ENCODE results near the gene CDK5RAP3. TPM values are rescaled to one million over a fixed set of nuclear protein-coding genes. Genes with fewer than 3 reads are reported as not detected.
A peak's percentile ranks its signal among the peaks of the same experiment; 100 is the strongest.
"Not testable (repeated sequence)": the region's sequence is repeated elsewhere in the genome, so short reads cannot be mapped to it uniquely, and the experiment has no call there.

Gene CDK5RAP3
- polyA plus RNA-seq, 1 of the 3 experiments (the other 2 are of a cell fraction), result 208 TPM

DNA sequence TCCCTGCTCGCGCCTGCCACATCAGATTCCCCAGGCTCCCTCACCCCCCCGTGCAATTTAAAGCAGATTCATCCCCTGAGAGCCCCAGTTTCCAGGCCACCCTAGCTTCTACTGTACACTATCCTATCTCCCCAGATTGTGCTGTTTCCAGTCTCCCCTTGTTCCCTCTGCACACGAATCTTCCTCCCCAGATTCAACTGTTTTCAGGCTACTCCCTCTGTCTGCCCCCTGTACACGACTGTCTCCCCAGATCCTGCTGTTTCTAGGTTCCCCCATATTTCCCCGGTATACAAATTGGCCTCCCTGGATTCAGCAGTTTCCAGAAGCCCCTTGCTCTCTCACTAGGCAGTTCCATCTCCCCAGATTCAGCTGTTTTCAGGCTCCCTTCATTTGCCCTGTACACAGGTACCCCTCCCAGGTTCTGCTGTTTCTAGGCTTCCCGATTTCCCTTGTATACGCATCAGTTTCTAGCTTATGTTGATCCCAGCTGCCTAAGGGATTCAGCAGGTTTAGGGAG is 43.7 kb downstream of the CDK5RAP3 start:
- Histone ChIP-seq H3K4me2 (no peak overlapping the region), H3K27me3 (ENCODE audit: insufficient read depth) (no peaks in the 10 kb centered on the region), H3K9me2 (no peaks in the 10 kb centered on the region), H4K20me1 (ENCODE audit: insufficient read depth) (no peaks in the 10 kb centered on the region), H2AFZ (ENCODE audit: low read depth) (peak overlapping the region; percentile 27; the same call in 1 of the 2 replicates), H3K4me3 (ENCODE audit: low read depth in 2 of 2, low read length in 1 of 2) (no peak overlapping the region), H3K9ac (no peak overlapping the region), H3K9me3 (no peaks in the 10 kb centered on the region), H3K79me2 (ENCODE audit: insufficient read depth) (no peaks in the 10 kb centered on the region), H3K27ac (ENCODE audit: low read depth in 2 of 2, low read length in 1 of 2) (peak overlapping the region in 1 of 2 experiments; percentile 100; a peak in 2 of 4 replicates), H3K36me3 (replicated peaks in 1 of 2; ENCODE audit: control insufficient read depth in 1 of 2, insufficient read depth in 2 of 2, low read length in 1 of 2) (no peaks in the 10 kb centered on the region), H3F3A (replicated peaks; ENCODE audit: insufficient read depth) (peaks cover 5% of the 10 kb centered on the region), H3K4me1 (ENCODE audit: control insufficient read depth in 1 of 2, insufficient read depth in 2 of 2, low read depth in 1 of 2, low read length in 1 of 2) (peaks cover 21 to 61% of the 10 kb centered on the region in 2 experiments)
- ChIA-PET POLR2A (interaction anchor here (1.0 to 10.5 kb wide), 11 partner anchors 9 to 119 kb away, joined by 3 to 223 read pairs (median 7); partner anchors contain the start of genes CDK5RAP3, NFE2L1 and SP2), CTCF (interaction anchor here (0.7 to 31.3 kb wide), 9 partner anchors 9 to 594 kb away, joined by 3 to 1752 read pairs (median 9); partner anchors contain the start of genes CDK5RAP3, NFE2L1, PNPO and PRR15L)
- peak; percentile 89; the same call in 1 of the 2 replicates for TF ChIP-seq RCOR1 (IDR thresholded peaks at IDR 0.05; ENCODE audit: low read length)
- peak; percentile 73 for TF ChIP-seq GATA2 (CRISPR knock-in tag; IDR thresholded peaks at IDR 0.05)
- no peak for TF ChIP-seq FOSL2 (IDR thresholded peaks at IDR 0.05; ENCODE audit: borderline replicate concordance, low read depth)
- peak; percentile 58 for TF ChIP-seq CHD2 (IDR thresholded peaks at IDR 0.05; ENCODE audit: low read length, partially characterized antibody)
- peak; percentile 19; the same call in 1 of the 2 replicates for TF ChIP-seq SMC3 (IDR thresholded peaks at IDR 0.05; ENCODE audit: low read depth, low read length)
- no peak for TF ChIP-seq JUND (IDR thresholded peaks at IDR 0.05)
- peak in 1 of 2 experiments; percentile 69; a peak in 1 of 4 replicates for TF ChIP-seq EP300 (IDR thresholded peaks at IDR 0.05; ENCODE audit: borderline replicate concordance in 1 of 2, low read depth in 1 of 2, low read length in 1 of 2)
- peak; percentile 67 for TF ChIP-seq MXI1 (IDR thresholded peaks at IDR 0.05; ENCODE audit: low read depth, low read length)
- peak; percentile 77 for TF ChIP-seq FOXJ3 (CRISPR knock-in tag; IDR thresholded peaks at IDR 0.05)
- TF ChIP-seq ELF1 (IDR thresholded peaks at IDR 0.05), result no peak
- WGBS (ENCODE audit: low lambda C conversion rate), result 54% methylated on average over 8 of the region's 8 CpGs
- DNase-seq, result peak; percentile 81

DNA sequence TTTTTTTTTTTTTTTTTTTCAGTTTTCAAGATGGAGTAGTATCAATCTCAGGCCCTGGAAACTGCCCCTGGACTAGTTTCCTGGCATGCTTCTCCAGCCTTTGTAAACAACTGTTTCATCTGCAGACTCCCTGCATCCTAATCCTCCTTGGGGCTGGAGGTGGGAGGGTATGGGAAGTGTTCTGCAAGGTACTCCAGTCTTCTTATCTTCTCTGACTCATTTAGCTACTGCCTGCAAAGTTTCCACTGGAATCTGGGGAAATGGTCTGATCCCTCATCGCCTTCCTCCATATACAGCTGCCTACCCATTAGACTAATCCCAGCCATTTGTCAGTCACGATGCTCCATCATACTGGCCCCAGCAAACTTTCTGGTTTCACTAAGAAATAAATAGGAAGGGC is 45.2 kb downstream of the CDK5RAP3 start:
- no peaks in the 10 kb centered on the region for H3K9me2 ChIP-seq
- H3K9ac ChIP-seq, result no peak overlapping the region
- no peak for DNase-seq
- no peaks in the 10 kb centered on the region for H3K9me3 ChIP-seq
- TF ChIP-seq RCOR1 (IDR thresholded peaks at IDR 0.05; ENCODE audit: low read length) (no peak), TCF12 (IDR thresholded peaks at IDR 0.05) (no peak), TEAD4 (IDR thresholded peaks at IDR 0.05; ENCODE audit: borderline replicate concordance, insufficient read depth) (no peak)
- TF ChIP-seq, protein P1, sequence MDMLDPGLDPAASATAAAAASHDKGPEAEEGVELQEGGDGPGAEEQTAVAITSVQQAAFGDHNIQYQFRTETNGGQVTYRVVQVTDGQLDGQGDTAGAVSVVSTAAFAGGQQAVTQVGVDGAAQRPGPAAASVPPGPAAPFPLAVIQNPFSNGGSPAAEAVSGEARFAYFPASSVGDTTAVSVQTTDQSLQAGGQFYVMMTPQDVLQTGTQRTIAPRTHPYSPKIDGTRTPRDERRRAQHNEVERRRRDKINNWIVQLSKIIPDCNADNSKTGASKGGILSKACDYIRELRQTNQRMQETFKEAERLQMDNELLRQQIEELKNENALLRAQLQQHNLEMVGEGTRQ (IDR thresholded peaks at IDR 0.05; ENCODE audit: borderline replicate concordance, low read depth, low read length), result no peak
- H3K27me3 ChIP-seq (ENCODE audit: insufficient read depth), result no peaks in the 10 kb centered on the region
- POLR2A ChIA-PET, result interaction anchor here (3.6 to 10.5 kb wide), 3 partner anchors 14 to 35 kb away, joined by 25 to 223 read pairs (median 189); no protein-coding TSS in a partner anchor
- no peak overlapping the region for H3K4me3 ChIP-seq (ENCODE audit: low read depth in 2 of 2, low read length in 1 of 2)
- peak overlapping the region in 1 of 2 experiments; percentile 100; a peak in 2 of 4 replicates for H3K27ac ChIP-seq (ENCODE audit: low read depth in 2 of 2, low read length in 1 of 2)
- 78% methylated on average over 2 of the region's 2 CpGs for WGBS (ENCODE audit: low lambda C conversion rate)
- H3K4me2 ChIP-seq, result no peak overlapping the region
- H4K20me1 ChIP-seq (ENCODE audit: insufficient read depth), result no peaks in the 10 kb centered on the region
- peaks cover 5% of the 10 kb centered on the region for H3F3A ChIP-seq (replicated peaks; ENCODE audit: insufficient read depth)
- no peaks in the 10 kb centered on the region for H3K36me3 ChIP-seq (replicated peaks in 1 of 2; ENCODE audit: control insufficient read depth in 1 of 2, insufficient read depth in 2 of 2, low read length in 1 of 2)
- H3K4me1 ChIP-seq (ENCODE audit: control insufficient read depth in 1 of 2, insufficient read depth in 2 of 2, low read depth in 1 of 2, low read length in 1 of 2), result peaks cover 21 to 57% of the 10 kb centered on the region in 2 experiments
- H3K79me2 ChIP-seq (ENCODE audit: insufficient read depth), result no peaks in the 10 kb centered on the region
- CTCF ChIA-PET, result interaction anchor here (0.7 to 31.3 kb wide), 7 partner anchors 11 to 172 kb away, joined by 3 to 1752 read pairs (median 34); partner anchors contain the start of genes CDK5RAP3, NFE2L1, PNPO and PRR15L
- 0 out of 2 replicates have a peak overlapping the region, but pooled peaks have one; percentile 30 for H2AFZ ChIP-seq (ENCODE audit: low read depth)

DNA sequence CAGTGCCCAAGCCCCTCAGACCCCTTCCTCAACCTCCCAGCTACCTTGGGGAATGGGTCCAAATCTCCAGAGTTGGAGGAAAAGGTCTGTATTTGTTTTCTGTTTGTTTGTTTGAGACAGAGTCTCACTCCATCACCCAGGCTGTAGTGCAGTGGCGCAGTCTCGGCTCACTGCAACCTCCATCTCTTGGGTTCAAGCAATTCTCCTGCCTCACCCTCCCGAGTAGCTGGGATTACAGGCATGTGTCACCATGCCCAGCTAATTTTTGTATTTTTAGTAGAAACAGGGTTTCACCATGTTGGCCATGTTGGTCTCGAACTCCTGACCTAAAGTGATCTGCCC is 46.9 kb downstream of the CDK5RAP3 start:
- H3K27me3 ChIP-seq (ENCODE audit: insufficient read depth); H4K20me1 ChIP-seq (ENCODE audit: insufficient read depth); H3K79me2 ChIP-seq (ENCODE audit: insufficient read depth); H3K9ac ChIP-seq; H3K9me3 ChIP-seq; H3K36me3 ChIP-seq (replicated peaks in 1 of 2; ENCODE audit: control insufficient read depth in 1 of 2, insufficient read depth in 2 of 2, low read length in 1 of 2); H3K4me3 ChIP-seq (ENCODE audit: low read depth in 2 of 2, low read length in 1 of 2); H3K4me2 ChIP-seq; H3K9me2 ChIP-seq; DNase-seq; H3F3A ChIP-seq (replicated peaks; ENCODE audit: insufficient read depth): not testable (repeated sequence)
- ChIA-PET POLR2A (interaction anchor here (0.9 to 10.5 kb wide), 11 partner anchors 16 to 77 kb away, joined by 3 to 223 read pairs (median 7); partner anchors contain the start of genes CDK5RAP3, NFE2L1 and PNPO), CTCF (interaction anchor here (0.5 to 31.3 kb wide), 28 partner anchors 8 to 187 kb away, joined by 3 to 1752 read pairs (median 5); partner anchors contain the start of genes CDK5RAP3, MRPL10, NFE2L1 and PNPO)
- H3K27ac ChIP-seq (ENCODE audit: low read depth in 2 of 2, low read length in 1 of 2), result peak overlapping the region in 1 of 2 experiments; percentile 77; a peak in 2 of 4 replicates
- peaks cover 16 to 43% of the 10 kb centered on the region in 2 experiments; a peak in 3 of 4 replicates for H3K4me1 ChIP-seq (ENCODE audit: control insufficient read depth in 1 of 2, insufficient read depth in 2 of 2, low read depth in 1 of 2, low read length in 1 of 2)
- H2AFZ ChIP-seq (ENCODE audit: low read depth), result 0 out of 2 replicates have a peak overlapping the region, but pooled peaks have one; percentile 24
- WGBS (ENCODE audit: low lambda C conversion rate), result 92% methylated on average over 4 of the region's 4 CpGs

Data from SK-N-SH (cell line).